ENCODE measurements around the gene ROR1.

The ROR1 gene

DNA sequence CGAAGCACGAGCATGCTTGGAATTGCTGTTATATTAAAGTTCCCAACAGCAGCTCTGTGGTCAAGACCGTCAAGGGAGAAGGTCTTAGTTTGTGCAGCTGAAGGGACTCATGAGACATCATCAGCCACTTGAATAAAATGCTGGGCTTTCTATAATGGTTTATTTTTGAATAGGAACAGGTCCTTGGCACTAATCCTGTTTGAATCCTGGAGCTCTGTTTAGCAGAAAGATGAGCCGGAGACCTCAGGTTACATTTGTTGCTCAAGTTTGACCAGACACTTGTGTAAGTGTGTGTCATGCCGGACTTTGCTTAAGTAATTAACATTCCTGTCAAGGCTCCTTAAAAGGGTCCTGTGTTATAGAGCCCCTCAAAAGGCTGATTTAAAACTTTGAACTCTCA, 186.5 kb downstream of the ROR1 start:
- DNase-seq (ENCODE audit: low read depth in 1 of 2, low spot score in 1 of 2): no peak
- no peak for TF ChIP-seq JUND (IDR thresholded peaks at IDR 0.05; ENCODE audit: low read depth)
- in situ Hi-C loops (cut with HindIII; ENCODE audit: low pct_unique_long_range_greater_than_20kb, low sequenced_read_pairs): no loop called here

GRCh38 chr1:63966016-63966415, 192.2 kb downstream of the ROR1 start:
- DNase-seq (ENCODE audit: low read depth in 1 of 2, low spot score in 1 of 2): no peak
- in situ Hi-C loops (cut with HindIII; ENCODE audit: low pct_unique_long_range_greater_than_20kb, low sequenced_read_pairs): no loop called here
- TF ChIP-seq JUND (IDR thresholded peaks at IDR 0.05; ENCODE audit: low read depth): no peak

DNA sequence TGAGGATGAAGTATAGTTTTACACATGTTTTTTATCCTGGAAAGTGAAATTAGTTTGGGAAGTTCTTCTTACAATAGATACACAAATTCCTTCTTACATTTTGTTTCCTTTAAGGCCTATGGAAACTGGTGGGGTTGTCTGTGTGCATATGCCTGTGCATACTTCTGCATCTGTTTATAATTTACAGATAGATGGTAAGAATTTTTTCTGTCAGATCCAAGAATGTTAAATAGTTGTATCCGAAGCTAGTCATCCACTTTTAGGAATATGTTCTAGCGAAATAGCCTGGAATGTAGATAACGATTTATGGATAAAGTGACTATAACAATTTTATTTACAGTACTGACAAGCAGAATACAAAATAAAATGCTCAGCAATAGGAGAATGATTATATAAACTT, 194.1 kb downstream of the ROR1 start:
- in situ Hi-C loops (cut with HindIII; ENCODE audit: low pct_unique_long_range_greater_than_20kb, low sequenced_read_pairs): no loop called here
- no peak for DNase-seq (ENCODE audit: low read depth in 1 of 2, low spot score in 1 of 2)
- TF ChIP-seq JUND (IDR thresholded peaks at IDR 0.05; ENCODE audit: low read depth): no peak

- in situ Hi-C loops (cut with HindIII; ENCODE audit: low pct_unique_long_range_greater_than_20kb, low sequenced_read_pairs): no loop called here
- TF ChIP-seq JUND (IDR thresholded peaks at IDR 0.05; ENCODE audit: low read depth): no peak
- peak in 1 of 2 experiments; percentile 1 for DNase-seq (ENCODE audit: low read depth in 1 of 2, low spot score in 1 of 2)
Observed at GRCh38 chr1:63968663-63969440, 195.0 kb downstream of the ROR1 start.

- in situ Hi-C loops (cut with HindIII; ENCODE audit: low pct_unique_long_range_greater_than_20kb, low sequenced_read_pairs): no loop called here
- peak; percentile 2 to 6 for DNase-seq (ENCODE audit: low read depth in 1 of 2, low spot score in 1 of 2)
- no peak for TF ChIP-seq JUND (IDR thresholded peaks at IDR 0.05; ENCODE audit: low read depth)
Observed at GRCh38 chr1:63969441-63969901, 195.7 kb downstream of the ROR1 start.

DNA sequence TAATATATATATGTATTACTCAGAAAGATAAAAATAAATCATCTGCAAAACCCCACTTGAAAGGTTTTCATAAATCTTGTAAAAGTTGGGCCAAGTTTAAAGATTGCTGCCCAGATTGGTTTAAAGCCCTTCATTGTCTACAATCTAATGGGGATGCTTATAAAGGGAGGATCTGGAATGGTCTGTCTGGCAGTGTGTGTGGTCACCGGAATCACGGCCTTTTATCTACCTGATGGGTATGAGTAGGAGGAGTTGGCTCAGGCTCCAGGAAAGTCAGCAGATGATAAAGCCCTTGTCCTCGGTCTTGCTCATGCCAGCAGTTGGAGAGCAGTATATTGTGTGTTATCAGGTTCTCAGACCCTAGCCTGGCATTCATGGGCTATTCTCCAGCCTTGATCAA, 197.7 kb downstream of the ROR1 start:
- DNase-seq (ENCODE audit: low read depth in 1 of 2, low spot score in 1 of 2): no peak
- TF ChIP-seq JUND (IDR thresholded peaks at IDR 0.05; ENCODE audit: low read depth): no peak
- in situ Hi-C loops (cut with HindIII; ENCODE audit: low pct_unique_long_range_greater_than_20kb, low sequenced_read_pairs): no loop called here

DNA sequence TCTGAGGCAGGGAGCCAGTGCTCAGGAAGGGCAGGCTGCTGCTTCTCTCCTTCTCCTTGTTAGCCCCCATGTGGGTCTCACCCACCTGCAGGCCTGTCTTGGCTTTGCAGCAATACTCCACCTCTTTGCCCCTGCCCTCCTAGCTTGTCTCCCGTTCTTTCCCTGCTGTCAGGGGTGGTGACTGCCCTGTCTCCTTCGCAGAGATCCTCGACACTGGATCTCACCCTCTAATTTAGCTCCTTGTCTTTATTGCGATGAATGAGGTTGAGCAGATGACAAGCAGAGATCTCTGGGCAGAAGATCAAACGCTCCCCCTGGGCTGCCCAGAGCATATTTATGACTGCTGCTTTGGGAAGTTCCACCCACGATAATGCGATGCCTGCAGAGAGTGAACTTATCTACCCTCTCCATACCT, 199.2 kb downstream of the ROR1 start:
- no peak for DNase-seq (ENCODE audit: low read depth in 1 of 2, low spot score in 1 of 2)
- TF ChIP-seq JUND (IDR thresholded peaks at IDR 0.05; ENCODE audit: low read depth): no peak
- in situ Hi-C loops (cut with HindIII; ENCODE audit: low pct_unique_long_range_greater_than_20kb, low sequenced_read_pairs): no loop called here

DNA sequence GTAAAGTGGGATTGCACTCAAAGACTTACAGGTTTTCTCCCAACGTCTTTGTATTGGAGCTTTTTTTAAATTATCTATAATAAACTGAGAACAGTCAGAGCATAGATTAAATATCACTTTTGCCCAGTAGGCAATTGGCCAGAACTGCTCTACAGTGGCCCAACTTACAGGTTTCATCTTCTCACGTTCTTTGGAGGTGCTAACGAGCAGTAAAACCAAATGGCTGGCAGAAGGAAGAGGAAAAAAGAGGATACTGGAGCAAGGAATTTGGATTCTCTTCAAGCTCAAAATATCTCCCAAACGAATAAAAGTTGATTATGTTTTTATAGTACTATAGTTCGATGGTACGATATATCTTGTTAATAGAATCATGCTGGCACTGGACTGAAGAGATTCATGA, 201.1 kb downstream of the ROR1 start:
- in situ Hi-C loops (cut with HindIII; ENCODE audit: low pct_unique_long_range_greater_than_20kb, low sequenced_read_pairs): no loop called here
- no peak for DNase-seq (ENCODE audit: low read depth in 1 of 2, low spot score in 1 of 2)
- no peak for TF ChIP-seq JUND (IDR thresholded peaks at IDR 0.05; ENCODE audit: low read depth)

GRCh38 chr1:63975481-63975880, 201.7 kb downstream of the ROR1 start:
- TF ChIP-seq JUND (IDR thresholded peaks at IDR 0.05; ENCODE audit: low read depth): no peak
- no peak for DNase-seq (ENCODE audit: low read depth in 1 of 2, low spot score in 1 of 2)
- in situ Hi-C loops (cut with HindIII; ENCODE audit: low pct_unique_long_range_greater_than_20kb, low sequenced_read_pairs): no loop called here

DNA sequence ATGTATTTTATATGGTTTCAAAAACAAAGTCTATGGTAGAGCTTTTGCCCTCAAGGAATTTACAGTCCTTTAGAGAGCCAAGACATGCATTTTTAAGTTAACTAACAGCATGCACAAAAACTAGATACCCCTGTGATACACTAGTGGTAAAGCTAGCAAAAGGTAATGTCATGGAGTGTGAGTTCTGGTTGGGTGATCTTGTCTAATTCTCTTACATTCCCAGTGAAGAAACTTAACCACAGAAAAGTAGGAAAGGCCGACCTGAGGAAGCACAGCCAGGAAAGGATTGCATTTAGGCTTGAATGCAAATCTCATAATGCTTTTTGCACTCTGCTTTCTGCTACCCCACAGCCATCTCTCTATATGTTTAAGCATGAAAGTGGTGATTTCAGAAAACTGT, 202.2 kb downstream of the ROR1 start:
- DNase-seq (ENCODE audit: low read depth in 1 of 2, low spot score in 1 of 2): no peak
- in situ Hi-C loops (cut with HindIII; ENCODE audit: low pct_unique_long_range_greater_than_20kb, low sequenced_read_pairs): no loop called here
- no peak for TF ChIP-seq JUND (IDR thresholded peaks at IDR 0.05; ENCODE audit: low read depth)

DNA sequence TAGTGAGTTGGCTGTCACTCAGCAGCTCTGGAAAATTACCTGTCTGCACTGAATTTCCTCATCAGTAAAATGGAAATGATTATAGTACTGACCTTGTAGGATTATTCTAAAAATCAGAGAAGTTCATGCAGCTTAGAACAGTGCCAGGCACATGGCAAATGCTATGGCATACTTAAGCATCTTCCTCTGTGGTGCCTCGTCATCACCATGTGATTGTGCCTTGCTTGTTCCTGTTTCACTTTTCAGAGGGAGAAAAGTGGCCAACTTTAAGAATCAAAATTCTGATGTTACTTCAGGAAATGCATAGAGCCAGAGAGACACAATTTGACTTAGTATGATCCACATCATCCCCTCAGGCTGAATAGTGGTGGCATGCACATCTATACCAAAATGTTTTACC, 203.6 kb downstream of the ROR1 start:
- in situ Hi-C loops (cut with HindIII; ENCODE audit: low pct_unique_long_range_greater_than_20kb, low sequenced_read_pairs): no loop called here
- no peak for TF ChIP-seq JUND (IDR thresholded peaks at IDR 0.05; ENCODE audit: low read depth)
- DNase-seq (ENCODE audit: low read depth in 1 of 2, low spot score in 1 of 2): no peak

GRCh38 chr1:63980740-63981407, 207.1 kb downstream of the ROR1 start:
- TF ChIP-seq JUND (IDR thresholded peaks at IDR 0.05; ENCODE audit: low read depth): no peak
- in situ Hi-C loops (cut with HindIII; ENCODE audit: low pct_unique_long_range_greater_than_20kb, low sequenced_read_pairs): no loop called here

GRCh38 chr1:63981408-63981773, 207.6 kb downstream of the ROR1 start:
- TF ChIP-seq JUND (IDR thresholded peaks at IDR 0.05; ENCODE audit: low read depth): no peak
- DNase-seq (ENCODE audit: low read depth in 1 of 2, low spot score in 1 of 2): no peak
- in situ Hi-C loops (cut with HindIII; ENCODE audit: low pct_unique_long_range_greater_than_20kb, low sequenced_read_pairs): no loop called here

More at GRCh38 chr1:63980740-63981407, 207.1 kb downstream of the ROR1 start:
- DNase-seq (ENCODE audit: low read depth in 1 of 2, low spot score in 1 of 2): peak; percentile 10 to 81
